ENCODE measurements around the gene SPSB1. TPM values are rescaled to one million over a fixed set of nuclear protein-coding genes. Genes with fewer than 3 reads are reported as not detected.

The SPSB1 gene
- total and polyA plus RNA-seq, 2 of the 4 experiments (the other 2 are of a cell fraction): 16.7 to 19.8 TPM

GRCh38 chr1:9309991-9310390 is 17.3 kb downstream of the SPSB1 start:
- Histone ChIP-seq H3K9me3 (ENCODE audit: control insufficient read depth, insufficient read depth, low read length) (no peaks in the 10 kb centered on the region), H4K8ac (ENCODE audit: low read depth in 2 of 2, low read length in 2 of 2) (no peak overlapping the region), H3K4me3 (ENCODE audit: insufficient read depth, low read depth, low read length) (no peak overlapping the region), H2BK120ac (ENCODE audit: low read depth, low read length) (no peak overlapping the region), H3K18ac (ENCODE audit: low read depth, low read length) (no peak overlapping the region), H3K9me1 (ENCODE audit: insufficient read depth, low read length) (peaks cover 23% of the 10 kb centered on the region; the same call in 1 of the 2 replicates), H3K14ac (replicated peaks; ENCODE audit: low read depth, low read length) (no peak overlapping the region), H4K20me1 (ENCODE audit: insufficient read depth, low read length) (peaks cover 95% of the 10 kb centered on the region), H2BK20ac (ENCODE audit: low read depth, low read length) (no peak overlapping the region), H2AK5ac (ENCODE audit: low read depth, low read length) (no peak overlapping the region), H3K27me3 (ENCODE audit: control insufficient read depth, insufficient read depth, low read length) (no peaks in the 10 kb centered on the region), H2AFZ (replicated peaks; ENCODE audit: low read length, poor library complexity) (no peak overlapping the region), H3K36me3 (ENCODE audit: control insufficient read depth, insufficient read depth, low read length) (no peaks in the 10 kb centered on the region), H3K4me1 (ENCODE audit: control insufficient read depth, insufficient read depth, low read length) (peaks cover 5% of the 10 kb centered on the region), H2AK9ac (replicated peaks; ENCODE audit: low read depth, low read length, poor library complexity) (no peak overlapping the region), H3K4me2 (ENCODE audit: low read depth, low read length) (no peak overlapping the region), H3K27ac (ENCODE audit: insufficient read depth, low read length) (no peak overlapping the region), H3K4ac (ENCODE audit: low read depth, low read length) (no peak overlapping the region), H4K5ac (ENCODE audit: low read depth, low read length) (no peak overlapping the region), H3K23ac (ENCODE audit: low read depth, low read length) (no peak overlapping the region), H3K9ac (ENCODE audit: low read depth, low read length) (no peak overlapping the region), H3K56ac (ENCODE audit: extremely low read depth, insufficient read depth, low read length) (no peak overlapping the region), H2BK15ac (ENCODE audit: low read depth, low read length) (no peak overlapping the region), H4K91ac (ENCODE audit: insufficient read depth, low read depth, low read length) (no peak overlapping the region), H3K79me1 (ENCODE audit: low read depth in 1 of 2, low read length in 2 of 2) (peaks cover 24 to 91% of the 10 kb centered on the region in 2 experiments), H2BK5ac (ENCODE audit: low read depth, low read length, poor library complexity, severe bottlenecking) (no peak overlapping the region)
- no peak for ATAC-seq (ENCODE audit: low read depth)
- DNase-seq: no peak
- in situ Hi-C loops (cut with MboI; ENCODE audit: low sequenced_read_pairs): no loop called here
- intact Hi-C loops (cut with micrococcal nuclease): no loop called here
- POLR2A ChIA-PET (ENCODE audit: unreplicated experiment): no interaction called here
- CTCF ChIA-PET: interaction anchor here (0.6 kb wide), 1 partner anchor 11 kb away, joined by 3 read pairs; no protein-coding TSS in a partner anchor
- 100% methylated on average over 3 of the region's 7 CpGs; no CpG with 5 or more reads in 1 of the 2 experiments for WGBS, 2 experiments (ENCODE audit: extremely low coverage in 2 of 2, insufficient read length in 1 of 2)
- TF ChIP-seq ELK1 (IDR thresholded peaks at IDR 0.05; ENCODE audit: borderline replicate concordance, low read depth, low read length) (no peak), RFX5 (IDR thresholded peaks at IDR 0.05; ENCODE audit: low read depth, low read length) (no peak), CHD1 (IDR thresholded peaks at IDR 0.05; ENCODE audit: low read depth, low read length) (no peak), MXI1 (IDR thresholded peaks at IDR 0.05; ENCODE audit: borderline replicate concordance, low read depth, low read length) (no peak), MAZ (IDR thresholded peaks at IDR 0.05; ENCODE audit: borderline replicate concordance, low read depth, low read length) (no peak), RAD21 (IDR thresholded peaks at IDR 0.05; ENCODE audit: low read length) (no peak), CTCF (conservative IDR thresholded peaks at IDR 0.05; ENCODE audit: low read depth, low read length) (no peak), MAFK (IDR thresholded peaks at IDR 0.05; ENCODE audit: low read depth, low read length) (no peak), POLR2A (IDR thresholded peaks at IDR 0.05; ENCODE audit: low read depth, low read length) (no peak), NFE2L2 (IDR thresholded peaks at IDR 0.05; ENCODE audit: low read depth, low read length) (no peak)
- BruUV-seq (replicated peaks): no TSS peak
- dilution Hi-C loops (cut with HindIII; ENCODE audit: low sequenced_read_pairs, unreplicated experiment): no loop called here

Measured in IMR-90 (cell line).